ENCODE results near the gene CRISP2.
"Not testable (repeated sequence)": the region's sequence is repeated elsewhere in the genome, so short reads cannot be mapped to it uniquely, and the experiment has no call there.

Gene CRISP2

GRCh38 chr6:49713346-49713745 lies at the start of gene CRISP2:
Gene CRISP2 (minus strand): TSS chr6:49713543. CDS start chr6:49709196, 4,347 bp downstream.
- no peak for DNase-seq

GRCh38 chr6:49744259-49744658 lies 30.9 kb upstream of the CRISP2 start, which contains the start of gene CRISP3:
Gene CRISP3 (minus strand): TSS chr6:49744388. CDS start chr6:49744367, 21 bp downstream.
- no peak for DNase-seq

- no peak for DNase-seq
Observed at GRCh38 chr6:49743429-49743828, 30.1 kb upstream of the CRISP2 start.

GRCh38 chr6:49739423-49739822 lies 26.1 kb upstream of the CRISP2 start:
- DNase-seq: no peak

GRCh38 chr6:49736017-49736508 lies 22.7 kb upstream of the CRISP2 start:
- DNase-seq: no peak

- DNase-seq: no peak
Observed at GRCh38 chr6:49733680-49734079, 20.3 kb upstream of the CRISP2 start.

- DNase-seq: no peak
Observed at GRCh38 chr6:49732781-49733180, 19.4 kb upstream of the CRISP2 start.

- DNase-seq: no peak
Observed at GRCh38 chr6:49730251-49730650, 16.9 kb upstream of the CRISP2 start.

GRCh38 chr6:49723917-49724316 lies 10.6 kb upstream of the CRISP2 start:
- DNase-seq: not testable (repeated sequence)

- no peak for DNase-seq
Observed at GRCh38 chr6:49721297-49721696, 8.0 kb upstream of the CRISP2 start.

GRCh38 chr6:49720372-49720771 lies 7.0 kb upstream of the CRISP2 start:
- DNase-seq: no peak

- no peak for DNase-seq
Observed at GRCh38 chr6:49698478-49698877, 14.9 kb downstream of the CRISP2 start.

GRCh38 chr6:49693512-49693911 lies 19.8 kb downstream of the CRISP2 start:
- no peak for DNase-seq

GRCh38 chr6:49692534-49692933 lies 20.8 kb downstream of the CRISP2 start:
- DNase-seq: no peak

GRCh38 chr6:49676671-49677281 lies 36.6 kb downstream of the CRISP2 start:
- no peak for DNase-seq

GRCh38 chr6:49675816-49676215 lies 37.5 kb downstream of the CRISP2 start:
- DNase-seq: no peak

- DNase-seq: no peak
Observed at GRCh38 chr6:49668083-49668511, 45.2 kb downstream of the CRISP2 start.

- DNase-seq: no peak
Observed at GRCh38 chr6:49666930-49667757, 46.2 kb downstream of the CRISP2 start.

GRCh38 chr6:49666480-49666879 lies 46.9 kb downstream of the CRISP2 start:
- DNase-seq: no peak

- no peak for DNase-seq
Observed at GRCh38 chr6:49664817-49665216, 48.5 kb downstream of the CRISP2 start.

- DNase-seq: not testable (repeated sequence)
Observed at GRCh38 chr6:49664054-49664453, 49.3 kb downstream of the CRISP2 start.

GRCh38 chr6:49662892-49663261 lies 50.5 kb downstream of the CRISP2 start:
- no peak for DNase-seq

- no peak for DNase-seq
Observed at GRCh38 chr6:49662231-49662891, 51.0 kb downstream of the CRISP2 start.

- no peak for DNase-seq
Observed at GRCh38 chr6:49653942-49654341, 59.4 kb downstream of the CRISP2 start.

All from activated T-cell treated with anti-CD3 and anti-CD28 coated beads, Interleukin-2, amount 50 U/mL, for 48 hours (primary cell).